GM12878 (cell line): Measurements from ENCODE around the gene PPP1R7. TPM values are rescaled to one million over a fixed set of nuclear protein-coding genes. Genes with fewer than 3 reads are reported as not detected.

Source experiments
- ATAC-seq: fragments of 200-7000 bp; cut with Tn5 transposase; 3 replicates; pipeline ENCODE4 v1.9.1; 2020; ENCODE audit warnings: mild to moderate bottlenecking, moderate library complexity
- BruUV-seq: library from RNA; stranded (reverse); fragments of 400-500 nt; replicated peaks from 2 replicates; lab custom pipeline; 2021; lab: Mats Ljungman, UMichigan
- CTCF ChIA-PET: fragments of 300-600 bp; sonication (Branson Sonifier 250); formaldehyde crosslinking; extraction: SDS; loops from one replicate; lab custom pipeline; 2021; ENCODE audit warnings: inconsistent platforms; lab: Yijun Ruan, JAX
- POLR2A ChIA-PET: fragments of 350-600 bp; formaldehyde crosslinking; extraction: SDS; loops from one replicate; lab custom pipeline; 2021; ENCODE audit warnings: inconsistent platforms; lab: Charles Lee
- RAD21 ChIA-PET: fragments of 300-600 bp; sonication (Branson Sonifier 250); formaldehyde crosslinking; loops from one replicate; lab custom pipeline; 2023; ENCODE audit warnings: antibody characterized with exemption; ENCODE audit not compliant: unreplicated experiment; lab: Charles Lee
- SMC1A ChIA-PET: fragments of 300-600 bp; sonication (Branson Sonifier 250); formaldehyde crosslinking; loops from one replicate; lab custom pipeline; 2023; ENCODE audit not compliant: unreplicated experiment, uncharacterized antibody; lab: Charles Lee
- DNase-seq: peaks from one replicate; pipeline ENCODE4 v3.0.0-alpha.2; 2011; ENCODE audit warnings: low read depth, low spot score
- FAIRE-seq: peaks from 3 replicates; lab custom pipeline; 2011; peaks lifted over from hg19 to GRCh38; lab: Jason Lieb, UNC
- H2AFZ ChIP-seq: 2 replicates; pipeline ENCODE4 v1.6.0; 2011; ENCODE audit warnings: low read depth, low read length, control low read depth; ENCODE audit not compliant: control insufficient read depth
- H3K27ac ChIP-seq: 2 replicates; pipeline ENCODE4 v1.5.1; 2011; ENCODE audit warnings: control low read depth; ENCODE audit not compliant: control insufficient read depth, insufficient read depth
- H3K27me3 ChIP-seq, 2 experiments: replicated peaks in 1 of 2; 2 replicates each; pipeline versions ENCODE4 v1.6.0 to v1.6.1; 2011; ENCODE audit warnings: low read length in 1 of 2; ENCODE audit not compliant: control insufficient read depth in 2 of 2, insufficient read depth in 2 of 2
- H3K36me3 ChIP-seq, 2 experiments: 2 replicates each; pipeline ENCODE4 v1.5.1; 2011; ENCODE audit warnings: low read length in 1 of 2; ENCODE audit not compliant: control insufficient read depth in 2 of 2, insufficient read depth in 2 of 2
- H3K4me1 ChIP-seq: 2 replicates; pipeline ENCODE4 v1.6.1; 2011; ENCODE audit warnings: mild to moderate bottlenecking, low read length, moderate library complexity, mixed read lengths; ENCODE audit not compliant: control insufficient read depth, insufficient read depth
- H3K4me2 ChIP-seq: 2 replicates; pipeline ENCODE4 v1.6.0; 2011; ENCODE audit warnings: control low read depth; ENCODE audit not compliant: control insufficient read depth, insufficient read depth
- H3K4me3 ChIP-seq: fragments of 200-600 bp; sonication (generic); 2 replicates; pipeline ENCODE4 v1.5.1; 2016
- H3K79me2 ChIP-seq: 2 replicates; pipeline ENCODE4 v1.6.0; 2011; ENCODE audit warnings: low read length; ENCODE audit not compliant: control insufficient read depth, insufficient read depth
- H3K9ac ChIP-seq: 2 replicates; pipeline ENCODE4 v1.8.0; 2011; ENCODE audit warnings: low read length, control low read depth, mixed read lengths; ENCODE audit not compliant: control insufficient read depth, insufficient read depth
- H3K9me3 ChIP-seq: replicated peaks from 3 replicates; pipeline ENCODE4 v1.5.1; 2011; ENCODE audit warnings: mild to moderate bottlenecking, low read length; ENCODE audit not compliant: control insufficient read depth, insufficient read depth
- H4K20me1 ChIP-seq: 2 replicates; pipeline ENCODE4 v1.6.0; 2011; ENCODE audit not compliant: control insufficient read depth, insufficient read depth
- CREM ChIP-seq: IDR thresholded peaks from 2 replicates; pipeline ENCODE4 v1.6.1; 2014; ENCODE audit warnings: antibody characterized with exemption, low read depth
- EGR1 ChIP-seq, 2 experiments: IDR thresholded peaks; 1 replicate in 1 of 2; 2 replicates in 1 of 2; pipeline ENCODE4 v1.6.1; 2011 to 2012; ENCODE audit warnings: low read depth in 2 of 2, low read length in 2 of 2, borderline replicate concordance in 1 of 2, mild to moderate bottlenecking in 1 of 2, moderate library complexity in 1 of 2
- FOS ChIP-seq: IDR thresholded peaks from 3 replicates; pipeline ENCODE4 v1.6.1; 2011; ENCODE audit warnings: borderline replicate concordance; ENCODE audit not compliant: insufficient read length; ENCODE audit errors: extremely low read depth
- GABPA ChIP-seq: IDR thresholded peaks from 2 replicates; pipeline ENCODE4 v1.6.1; 2014; ENCODE audit warnings: antibody characterized with exemption, low read depth, mild to moderate bottlenecking, inconsistent platforms
- GATAD2B ChIP-seq: fragments of 450-650 bp; conservative IDR thresholded peaks from 2 replicates; pipeline ENCODE4 v1.6.1; 2017; ENCODE audit warnings: low read depth, mild to moderate bottlenecking, moderate library complexity
- KAT2A ChIP-seq: conservative IDR thresholded peaks from 2 replicates; pipeline ENCODE4 v1.6.1; 2011; ENCODE audit warnings: low read depth, low read length; ENCODE audit not compliant: control insufficient read depth
- LARP7 ChIP-seq: fragments of 450-650 bp; IDR thresholded peaks from 2 replicates; pipeline ENCODE4 v1.6.1; 2017; ENCODE audit warnings: mild to moderate bottlenecking
- NFXL1 ChIP-seq: fragments of 450-650 bp; IDR thresholded peaks from 2 replicates; pipeline ENCODE4 v1.6.1; 2017; ENCODE audit warnings: antibody characterized with exemption, mild to moderate bottlenecking, borderline replicate concordance
- PML ChIP-seq: IDR thresholded peaks from 2 replicates; pipeline ENCODE4 v1.6.1; 2012; ENCODE audit warnings: low read length, inconsistent platforms
- WRNIP1 ChIP-seq: IDR thresholded peaks from 2 replicates; pipeline ENCODE4 v1.6.1; 2011; ENCODE audit warnings: low read depth, low read length, improper control_type of control experiment, borderline replicate concordance
- WGBS: methylation state at CpG from one replicate; pipeline ENCODE4 v1.1.6; 2016; ENCODE audit warnings: low lambda C conversion rate; ENCODE audit not compliant: insufficient replicate concordance, insufficient coverage; ENCODE audit errors: missing lambda C conversion rate; 5-methylcytosine and 5-hydroxymethylcytosine counted together
- in situ Hi-C: fragments of 300-500 bp; cut with MboI; formaldehyde crosslinking; loops from 9 replicates; pipeline ENCODE4 v1.14.3; 2018; ENCODE audit warnings: mixed read lengths
- intact Hi-C: fragments of 100-400 bp; cut with micrococcal nuclease; formaldehyde crosslinking; loops from one replicate; pipeline ENCODE4 v1.14.2; 2022; ENCODE audit not compliant: unreplicated experiment
- polyA plus RNA-seq, 11 experiments: library from polyadenylated mRNA; depleted of rRNA in 4 of 11; unstranded in 6 of 11; stranded (reverse) in 5 of 11; fragments of >200 nt; fragmentation: Nextera tagmentation in 4 of 11; fragmentation: Illumina TruSeq in 1 of 11; extraction: Ambion mirVana in 4 of 11; extraction: Trizol in 1 of 11; gene quantifications; 1 replicate in 1 of 11; 2 replicates in 10 of 11; pipeline versions ENCODE4 v1.2.1 to v1.2.3, GENCODE V29; 2011 to 2016; ENCODE audit warnings: inconsistent platforms in 2 of 11, missing spikeins in 2 of 11, low read depth in 1 of 11
- total RNA-seq, 4 experiments: library from RNA; depleted of rRNA in 3 of 4; stranded (reverse); fragments of >200 nt in 3 of 4; fragmentation: Illumina TruSeq in 1 of 4; extraction: Trizol in 1 of 4; gene quantifications; 2 replicates each; pipeline versions ENCODE4 v1.2.1 to v1.2.3, GENCODE V29; 2013 to 2021
- TF ChIP-seq, protein P1 (sequence below): IDR thresholded peaks from 2 replicates; pipeline ENCODE4 v1.6.1; 2011; ENCODE audit warnings: borderline replicate concordance, low read depth, mild to moderate bottlenecking, moderate library complexity, mixed read lengths, low read length; ENCODE audit not compliant: insufficient read depth; ENCODE audit errors: extremely low read length
- TF ChIP-seq, protein P2 (sequence below): fragments of 450-650 bp; formaldehyde crosslinking; IDR thresholded peaks from 2 replicates; pipeline ENCODE4 v1.4.0; 2022; ENCODE audit warnings: mild to moderate bottlenecking, moderate library complexity
- TF ChIP-seq, protein P3 (sequence below): fragments of 450-650 bp; IDR thresholded peaks from 2 replicates; pipeline ENCODE4 v1.6.1; 2017; ENCODE audit warnings: mild to moderate bottlenecking

Gene PPP1R7
- total and polyA plus RNA-seq, 10 of the 15 experiments (the other 5 are each of a cell fraction or from before 2014, with no cell fraction given) = 78.5 to 174 (median 93.7) TPM

DNA sequence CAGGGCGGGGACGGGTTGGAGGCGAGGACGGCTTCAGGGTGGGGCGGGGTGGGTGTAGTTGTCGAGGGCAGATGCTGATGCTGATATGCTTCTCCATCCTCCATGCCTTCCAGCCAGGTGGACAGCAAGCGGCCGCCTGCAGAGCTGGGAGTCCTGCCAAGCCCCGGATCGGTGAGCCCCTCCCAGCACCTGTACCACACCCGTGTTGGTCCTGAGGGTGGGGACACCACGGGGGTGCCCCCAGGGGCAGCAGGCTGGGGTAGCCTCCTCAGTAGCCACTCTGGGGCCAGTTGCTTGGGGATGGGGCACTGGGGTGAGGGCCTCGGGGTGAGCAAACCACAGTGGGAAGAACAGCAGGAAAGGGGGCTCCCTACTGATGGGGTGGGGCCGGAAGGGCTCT is 40.8 kb downstream of the PPP1R7 start:
- Histone ChIP-seq H3K27me3 (no peaks in the 10 kb centered on the region), H3K27ac (no peak overlapping the region), H3K9ac (no peak overlapping the region), H2AFZ (no peak overlapping the region), H3K79me2 (no peaks in the 10 kb centered on the region), H4K20me1 (no peaks in the 10 kb centered on the region), H3K4me2 (no peak overlapping the region), H3K4me3 (no peak overlapping the region), H3K9me3 (no peaks in the 10 kb centered on the region), H3K4me1 (no peaks in the 10 kb centered on the region), H3K36me3 (no peaks in the 10 kb centered on the region)
- no TSS peak for BruUV-seq
- intact Hi-C loops (no loop called here), in situ Hi-C loops (no loop called here)
- ChIA-PET SMC1A (no interaction called here), CTCF (no interaction called here), RAD21 (no interaction called here), POLR2A (no interaction called here)
- ATAC-seq (no peak), DNase-seq (no peak), FAIRE-seq (no peak)
- TF ChIP-seq, protein P1, sequence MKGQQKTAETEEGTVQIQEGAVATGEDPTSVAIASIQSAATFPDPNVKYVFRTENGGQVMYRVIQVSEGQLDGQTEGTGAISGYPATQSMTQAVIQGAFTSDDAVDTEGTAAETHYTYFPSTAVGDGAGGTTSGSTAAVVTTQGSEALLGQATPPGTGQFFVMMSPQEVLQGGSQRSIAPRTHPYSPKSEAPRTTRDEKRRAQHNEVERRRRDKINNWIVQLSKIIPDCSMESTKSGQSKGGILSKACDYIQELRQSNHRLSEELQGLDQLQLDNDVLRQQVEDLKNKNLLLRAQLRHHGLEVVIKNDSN = no peak
- TF ChIP-seq CREM (no peak), GABPA (no peak), PML (no peak), KAT2A (no peak)
- WGBS = 37% methylated on average over 9 of the region's 14 CpGs

DNA sequence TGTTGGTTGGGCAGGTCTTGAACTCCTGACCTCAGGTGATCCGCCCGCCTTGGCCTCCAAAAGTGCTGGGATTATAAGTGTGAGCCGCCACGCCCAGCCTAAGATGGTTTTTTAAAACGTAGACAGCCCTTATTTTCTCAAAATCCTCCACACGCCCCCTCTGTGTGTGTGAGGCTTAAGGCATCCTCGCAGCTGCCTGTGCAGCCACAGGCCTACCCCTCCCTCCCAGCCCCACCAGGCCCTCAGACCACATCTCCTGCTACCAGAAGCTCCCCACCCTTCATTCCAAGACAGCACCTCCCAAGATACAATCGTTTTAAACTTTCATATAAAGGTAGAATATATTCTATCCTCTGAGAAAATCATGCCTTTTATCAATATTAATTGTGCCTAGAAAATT is 43.0 kb downstream of the PPP1R7 start:
- Histone ChIP-seq H4K20me1 (no peaks in the 10 kb centered on the region), H3K4me1 (no peaks in the 10 kb centered on the region), H3K36me3 (no peaks in the 10 kb centered on the region), H3K4me2 (no peak overlapping the region), H3K27me3 (no peaks in the 10 kb centered on the region), H2AFZ (no peak overlapping the region), H3K9ac (no peak overlapping the region), H3K9me3 (no peaks in the 10 kb centered on the region), H3K4me3 (no peak overlapping the region), H3K27ac (no peak overlapping the region), H3K79me2 (no peaks in the 10 kb centered on the region)
- 57% methylated on average over 8 of the region's 8 CpGs for WGBS
- intact Hi-C loops (no loop called here), in situ Hi-C loops (no loop called here)
- RAD21 ChIA-PET = no interaction called here
- CTCF ChIA-PET = interaction anchor here (0.6 kb wide), 1 partner anchor 342 kb away, joined by 3 read pairs; no protein-coding TSS in a partner anchor
- BruUV-seq = no TSS peak
- ATAC-seq = no peak
- SMC1A ChIA-PET = no interaction called here
- no peak for FAIRE-seq
- no peak for DNase-seq
- POLR2A ChIA-PET = no interaction called here
- TF ChIP-seq, protein P2, sequence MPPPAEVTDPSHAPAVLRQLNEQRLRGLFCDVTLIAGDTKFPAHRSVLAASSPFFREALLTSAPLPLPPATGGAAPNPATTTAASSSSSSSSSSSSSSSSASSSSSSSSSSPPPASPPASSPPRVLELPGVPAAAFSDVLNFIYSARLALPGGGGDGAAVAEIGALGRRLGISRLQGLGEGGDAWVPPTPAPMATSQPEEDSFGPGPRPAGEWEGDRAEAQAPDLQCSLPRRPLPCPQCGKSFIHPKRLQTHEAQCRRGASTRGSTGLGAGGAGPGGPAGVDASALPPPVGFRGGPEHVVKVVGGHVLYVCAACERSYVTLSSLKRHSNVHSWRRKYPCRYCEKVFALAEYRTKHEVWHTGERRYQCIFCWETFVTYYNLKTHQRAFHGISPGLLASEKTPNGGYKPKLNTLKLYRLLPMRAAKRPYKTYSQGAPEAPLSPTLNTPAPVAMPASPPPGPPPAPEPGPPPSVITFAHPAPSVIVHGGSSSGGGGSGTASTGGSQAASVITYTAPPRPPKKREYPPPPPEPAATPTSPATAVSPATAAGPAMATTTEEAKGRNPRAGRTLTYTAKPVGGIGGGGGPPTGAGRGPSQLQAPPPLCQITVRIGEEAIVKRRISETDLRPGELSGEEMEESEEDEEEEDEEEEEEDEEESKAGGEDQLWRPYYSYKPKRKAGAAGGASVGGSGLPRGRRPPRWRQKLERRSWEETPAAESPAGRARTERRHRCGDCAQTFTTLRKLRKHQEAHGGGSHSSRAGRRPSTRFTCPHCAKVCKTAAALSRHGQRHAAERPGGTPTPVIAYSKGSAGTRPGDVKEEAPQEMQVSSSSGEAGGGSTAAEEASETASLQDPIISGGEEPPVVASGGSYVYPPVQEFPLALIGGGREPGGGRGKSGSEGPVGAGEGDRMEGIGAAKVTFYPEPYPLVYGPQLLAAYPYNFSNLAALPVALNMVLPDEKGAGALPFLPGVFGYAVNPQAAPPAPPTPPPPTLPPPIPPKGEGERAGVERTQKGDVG (CRISPR knock-in tag) = no peak
- TF ChIP-seq WRNIP1 (no peak), FOS (no peak), NFXL1 (no peak), GATAD2B (no peak), EGR1 (IDR thresholded peaks at IDR 0.05; ENCODE audit: borderline replicate concordance in 1 of 2, low read depth in 2 of 2, low read length in 2 of 2) (no peak), LARP7 (no peak)
- TF ChIP-seq, protein P3, sequence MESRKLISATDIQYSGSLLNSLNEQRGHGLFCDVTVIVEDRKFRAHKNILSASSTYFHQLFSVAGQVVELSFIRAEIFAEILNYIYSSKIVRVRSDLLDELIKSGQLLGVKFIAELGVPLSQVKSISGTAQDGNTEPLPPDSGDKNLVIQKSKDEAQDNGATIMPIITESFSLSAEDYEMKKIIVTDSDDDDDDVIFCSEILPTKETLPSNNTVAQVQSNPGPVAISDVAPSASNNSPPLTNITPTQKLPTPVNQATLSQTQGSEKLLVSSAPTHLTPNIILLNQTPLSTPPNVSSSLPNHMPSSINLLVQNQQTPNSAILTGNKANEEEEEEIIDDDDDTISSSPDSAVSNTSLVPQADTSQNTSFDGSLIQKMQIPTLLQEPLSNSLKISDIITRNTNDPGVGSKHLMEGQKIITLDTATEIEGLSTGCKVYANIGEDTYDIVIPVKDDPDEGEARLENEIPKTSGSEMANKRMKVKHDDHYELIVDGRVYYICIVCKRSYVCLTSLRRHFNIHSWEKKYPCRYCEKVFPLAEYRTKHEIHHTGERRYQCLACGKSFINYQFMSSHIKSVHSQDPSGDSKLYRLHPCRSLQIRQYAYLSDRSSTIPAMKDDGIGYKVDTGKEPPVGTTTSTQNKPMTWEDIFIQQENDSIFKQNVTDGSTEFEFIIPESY = no peak
